NCI-H2107 treated with DMSO at 0.1 percent for 48 hours (cell line): ENCODE results near the gene MRPS26.
"Not testable (repeated sequence)": the region's sequence is repeated elsewhere in the genome, so short reads cannot be mapped to it uniquely, and the experiment has no call there.

ENCODE experiments used
- DNase-seq: peaks from one replicate; lab custom pipeline; 2025; ENCODE audit not compliant: unreplicated experiment; lab: John Stamatoyannopoulos, UW

The MRPS26 gene

DNA sequence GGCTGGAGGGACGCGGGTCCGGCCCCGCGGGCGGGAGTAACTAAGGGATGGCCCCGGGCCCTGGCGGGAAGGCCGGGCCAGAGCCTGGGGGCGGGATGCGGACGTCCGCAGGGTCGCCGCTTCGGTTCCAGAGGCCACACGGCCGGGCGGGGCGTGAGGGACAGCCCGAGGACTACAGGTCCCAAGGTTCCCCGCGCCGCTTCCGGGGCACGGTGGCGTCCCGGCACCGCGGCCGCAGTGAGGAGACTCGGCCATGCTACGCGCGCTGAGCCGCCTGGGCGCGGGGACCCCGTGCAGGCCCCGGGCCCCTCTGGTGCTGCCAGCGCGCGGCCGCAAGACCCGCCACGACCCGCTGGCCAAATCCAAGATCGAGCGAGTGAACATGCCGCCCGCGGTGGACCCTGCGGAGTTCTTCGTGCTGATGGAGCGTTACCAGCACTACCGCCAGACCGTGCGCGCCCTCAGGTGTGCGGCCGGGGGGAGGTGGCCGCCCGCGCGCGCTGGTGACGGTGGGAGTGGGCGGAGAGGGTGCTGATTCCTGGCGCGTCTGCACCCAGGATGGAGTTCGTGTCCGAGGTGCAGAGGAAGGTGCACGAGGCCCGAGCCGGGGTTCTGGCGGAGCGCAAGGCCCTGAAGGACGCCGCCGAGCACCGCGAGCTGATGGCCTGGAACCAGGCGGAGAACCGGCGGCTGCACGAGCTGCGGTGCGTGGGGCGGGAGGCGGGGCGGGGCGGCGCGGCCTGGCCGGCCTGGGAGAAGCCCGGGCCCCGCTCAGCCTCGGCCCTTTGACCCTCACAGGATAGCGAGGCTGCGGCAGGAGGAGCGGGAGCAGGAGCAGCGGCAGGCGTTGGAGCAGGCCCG is at the start of gene MRPS26:
MRPS26 (plus strand) TSS at position 237 of the 861 bp plus-strand sequence; CDS start at position 254, 17 bp downstream.
- DNase-seq, result no peak

DNA sequence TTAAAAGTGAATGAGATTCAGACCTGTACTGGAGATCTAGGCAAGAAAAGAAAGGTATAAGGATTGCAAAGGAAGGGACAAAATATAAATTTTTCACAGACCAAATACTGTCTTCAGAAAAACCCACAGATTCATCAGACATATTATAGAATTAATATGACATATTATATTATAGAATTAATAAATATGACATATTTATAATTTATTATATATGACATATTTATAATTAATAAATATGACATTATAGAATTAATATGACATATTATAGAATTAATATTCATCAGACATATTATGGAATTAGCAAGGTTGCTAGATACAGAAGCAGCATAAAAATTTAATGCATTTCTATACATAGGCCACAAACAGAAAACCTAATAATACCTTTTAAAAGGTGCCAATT is 47.1 kb upstream of the MRPS26 start:
- no peak for DNase-seq

DNA sequence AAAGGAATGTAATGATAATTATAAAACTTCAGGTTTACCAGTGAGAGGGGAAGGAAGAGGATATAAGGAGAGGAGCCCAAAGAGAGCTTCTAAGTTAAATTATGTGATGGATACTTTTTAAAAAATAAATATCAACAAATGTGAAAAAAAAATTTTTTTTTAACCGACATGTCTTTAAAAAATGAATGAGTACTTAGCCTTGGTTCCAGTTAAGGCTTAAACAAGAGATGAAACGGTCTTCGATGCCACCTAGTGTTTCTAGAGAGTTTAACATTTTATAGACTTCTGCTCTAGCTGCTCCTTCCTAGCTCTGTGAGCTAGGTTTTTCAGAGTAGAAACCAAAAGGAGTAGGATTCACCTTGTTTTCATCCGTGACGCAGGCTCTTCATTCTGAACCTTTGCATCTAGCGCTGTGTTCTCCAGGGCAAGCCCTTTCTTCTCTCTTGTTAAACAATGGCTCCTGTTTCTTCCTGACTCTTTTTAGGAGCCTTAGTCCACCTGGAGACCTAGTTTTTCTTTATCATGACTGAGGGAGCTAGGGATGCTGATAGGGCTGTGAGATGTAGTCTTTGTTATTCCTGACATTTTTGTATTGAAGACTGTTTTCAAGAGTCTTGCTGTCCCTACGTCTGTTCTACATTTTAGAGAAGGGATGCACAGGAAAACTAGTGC is 44.9 kb upstream of the MRPS26 start:
- DNase-seq, result peak; percentile 35

DNA sequence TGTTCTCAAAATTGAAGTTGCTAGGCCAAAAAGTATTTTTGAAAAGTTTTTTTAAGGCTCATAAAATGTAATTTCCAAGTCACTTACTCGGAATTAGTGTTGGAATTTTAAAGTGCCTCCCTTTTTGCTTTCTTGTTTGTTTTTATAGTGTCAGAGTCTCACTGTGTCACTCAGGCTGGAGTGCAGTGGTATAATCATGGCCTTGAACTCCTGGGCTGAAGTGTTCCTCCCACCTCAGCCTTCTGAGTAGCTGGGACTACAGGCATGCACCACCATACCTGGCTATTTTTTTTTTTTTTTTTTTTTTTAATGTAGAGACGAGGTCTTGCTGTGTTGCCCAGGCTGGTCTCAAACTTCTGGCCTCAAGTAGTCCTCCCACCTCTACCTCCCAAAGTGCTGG is 42.4 kb upstream of the MRPS26 start:
- no peak for DNase-seq

DNA sequence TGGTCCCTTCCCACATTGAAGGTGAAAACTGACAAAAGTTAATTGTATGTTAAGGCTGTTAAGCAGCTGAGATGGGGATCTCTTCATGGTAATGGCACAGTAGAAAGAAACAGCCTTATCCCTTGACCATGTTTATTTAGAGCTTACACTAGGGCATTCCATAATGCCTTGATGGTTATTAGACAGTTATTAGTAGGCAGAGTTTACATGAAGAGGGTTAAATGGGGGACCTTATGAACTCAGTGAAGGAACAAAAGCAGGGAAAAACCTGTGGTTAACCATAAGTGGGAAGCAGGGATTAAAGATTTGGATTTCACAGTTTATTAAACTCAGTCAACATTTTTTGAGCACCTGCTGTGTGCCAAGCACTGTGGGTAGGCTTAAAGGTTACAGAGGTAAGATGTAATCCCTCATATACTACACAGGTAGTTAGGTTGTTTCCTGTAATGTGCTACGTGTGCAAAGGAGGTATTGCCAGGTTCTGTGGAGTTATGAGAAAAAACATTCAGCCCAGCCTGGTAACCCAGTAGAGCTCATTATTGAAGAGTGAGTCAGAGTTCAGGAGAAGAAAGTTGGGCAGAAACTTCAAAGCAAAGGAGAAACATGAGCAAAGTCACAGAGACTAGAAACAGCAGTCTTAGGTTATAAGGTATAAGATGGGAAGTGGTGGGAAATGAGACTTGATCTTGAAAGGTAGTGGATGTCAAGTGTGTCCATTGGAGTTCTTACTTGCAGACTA is 34.7 kb upstream of the MRPS26 start:
- peak; percentile 52 for DNase-seq

DNA sequence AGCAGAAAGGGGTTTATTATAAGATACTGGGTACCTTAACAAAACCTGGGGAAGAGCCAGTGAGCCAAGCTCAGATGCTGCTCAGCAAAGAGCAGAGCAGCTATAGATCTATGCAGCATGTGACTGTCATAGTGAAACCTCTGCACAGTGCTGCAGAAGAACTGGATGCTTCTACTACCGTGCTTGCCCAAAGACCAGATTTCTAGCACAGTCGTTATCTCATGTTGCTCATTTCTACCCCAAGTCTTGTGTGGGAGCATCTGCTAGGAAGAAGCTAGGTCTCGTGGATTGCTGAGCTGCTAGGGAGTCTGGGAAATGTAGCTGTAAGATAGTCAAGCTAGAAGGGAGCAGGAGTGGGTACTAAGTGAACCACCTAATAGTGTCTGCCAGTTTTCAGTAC is 34.1 kb upstream of the MRPS26 start:
- no peak for DNase-seq

DNA sequence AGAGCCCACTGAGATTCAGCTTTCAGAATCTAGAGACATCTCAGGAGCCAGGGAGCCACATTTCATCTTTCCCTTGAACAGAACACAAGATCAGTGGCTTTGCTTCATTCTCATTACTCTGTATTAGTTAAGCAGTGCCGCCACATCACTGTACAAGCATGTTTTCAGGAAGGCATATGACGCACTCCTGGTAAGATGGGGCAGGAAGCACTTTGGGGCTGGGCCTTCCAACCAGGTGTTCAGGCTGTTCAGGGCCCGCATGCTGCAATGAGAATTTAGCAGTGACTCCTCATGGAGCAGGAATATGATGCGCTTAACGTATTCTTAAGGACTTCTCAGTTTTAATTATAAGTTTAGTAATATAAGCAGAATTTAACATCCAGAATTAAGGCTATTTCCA is 32.1 kb upstream of the MRPS26 start:
- no peak for DNase-seq

DNA sequence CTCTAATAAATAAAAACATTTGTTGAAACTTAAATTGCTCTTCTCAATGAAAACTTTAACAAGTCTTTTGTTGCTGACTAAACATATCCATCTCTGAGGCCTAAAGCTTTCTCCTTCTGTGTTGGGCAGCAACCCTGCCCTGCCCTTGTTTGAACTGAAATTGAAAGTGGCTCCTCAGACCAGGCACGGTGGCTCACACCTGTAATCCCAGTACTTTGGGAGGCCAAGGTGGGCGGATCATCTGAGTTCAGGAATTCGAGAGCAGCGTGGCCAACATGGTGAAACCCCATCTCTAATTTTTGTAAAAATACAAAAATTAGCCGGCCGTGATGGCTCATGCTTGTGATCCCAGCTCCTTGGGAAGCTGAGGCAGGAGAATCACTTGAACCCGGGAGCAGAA is 31.7 kb upstream of the MRPS26 start:
- DNase-seq, result no peak

DNA sequence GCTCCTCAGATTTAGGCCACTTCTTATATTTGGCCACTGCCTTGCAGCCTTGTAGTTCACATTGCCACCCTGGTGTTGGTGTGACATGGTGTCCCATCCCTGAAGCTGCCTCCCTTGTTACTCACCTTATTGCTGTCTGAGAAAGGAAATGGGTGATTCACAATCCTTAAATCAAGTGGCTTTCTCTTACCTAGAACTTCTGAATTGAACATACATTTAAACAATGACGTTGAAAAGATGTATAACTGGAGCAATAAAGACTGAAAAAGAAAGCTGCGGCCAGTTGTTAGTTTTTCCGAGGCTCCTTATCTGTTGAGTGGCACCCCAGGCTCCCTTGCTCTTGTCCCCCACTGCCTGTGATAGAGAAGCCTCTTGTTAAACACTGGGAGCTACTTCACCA is 31.2 kb upstream of the MRPS26 start:
- DNase-seq, result no peak

DNA sequence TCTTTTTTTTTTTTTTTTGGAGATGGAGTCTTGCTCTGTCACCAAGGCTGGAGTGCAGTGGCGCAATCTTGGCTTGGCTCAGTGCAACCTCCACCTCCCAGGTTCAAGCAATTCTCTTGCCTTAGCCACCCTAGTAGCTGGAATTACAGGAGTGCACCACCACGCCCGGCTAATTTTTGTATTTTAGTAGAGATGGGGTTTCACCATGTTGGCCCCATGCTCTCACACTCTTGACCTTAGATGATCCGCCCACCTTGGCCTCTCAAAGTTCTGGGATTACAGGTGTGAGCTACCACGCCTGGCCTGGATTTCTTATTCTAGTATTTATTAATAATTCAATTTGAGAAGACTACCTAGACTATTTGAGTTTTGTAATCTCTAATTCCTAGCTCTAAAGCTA is 30.6 kb upstream of the MRPS26 start:
- DNase-seq, result not testable (repeated sequence)

DNA sequence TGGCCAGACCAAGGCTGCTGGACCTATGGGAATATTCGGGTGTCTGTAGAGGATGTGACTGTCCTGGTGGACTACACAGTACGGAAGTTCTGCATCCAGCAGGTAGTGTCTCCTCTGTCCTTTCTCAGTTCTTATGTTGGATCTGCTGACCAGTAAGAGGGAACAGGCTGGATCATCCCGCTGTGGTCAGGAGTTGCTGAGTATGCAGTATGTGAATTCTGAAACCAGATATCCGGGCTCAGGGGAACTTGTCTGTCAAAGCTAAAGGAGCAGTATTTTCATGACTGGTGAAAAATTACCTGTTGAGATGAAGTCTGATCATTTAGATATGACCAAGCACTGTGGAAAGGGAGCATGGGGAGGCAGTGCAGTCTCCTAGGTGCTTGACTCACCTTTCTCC is 24.5 kb upstream of the MRPS26 start:
- no peak for DNase-seq

DNA sequence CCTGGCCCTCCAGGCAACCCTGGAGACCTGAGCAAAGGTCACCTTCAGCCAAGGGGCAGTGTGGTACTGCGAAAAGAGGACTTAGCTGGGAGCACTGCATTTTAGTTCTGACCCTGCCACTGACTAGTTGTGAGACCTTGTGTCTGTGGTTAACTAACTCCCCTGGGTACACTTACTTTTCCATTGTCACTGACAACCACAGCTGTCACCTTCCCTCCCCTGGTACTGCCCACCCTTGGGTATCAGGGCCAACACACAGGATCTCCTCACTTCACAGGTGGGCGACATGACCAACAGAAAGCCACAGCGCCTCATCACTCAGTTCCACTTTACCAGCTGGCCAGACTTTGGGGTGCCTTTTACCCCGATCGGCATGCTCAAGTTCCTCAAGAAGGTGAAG is 24.1 kb upstream of the MRPS26 start:
- no peak for DNase-seq

DNA sequence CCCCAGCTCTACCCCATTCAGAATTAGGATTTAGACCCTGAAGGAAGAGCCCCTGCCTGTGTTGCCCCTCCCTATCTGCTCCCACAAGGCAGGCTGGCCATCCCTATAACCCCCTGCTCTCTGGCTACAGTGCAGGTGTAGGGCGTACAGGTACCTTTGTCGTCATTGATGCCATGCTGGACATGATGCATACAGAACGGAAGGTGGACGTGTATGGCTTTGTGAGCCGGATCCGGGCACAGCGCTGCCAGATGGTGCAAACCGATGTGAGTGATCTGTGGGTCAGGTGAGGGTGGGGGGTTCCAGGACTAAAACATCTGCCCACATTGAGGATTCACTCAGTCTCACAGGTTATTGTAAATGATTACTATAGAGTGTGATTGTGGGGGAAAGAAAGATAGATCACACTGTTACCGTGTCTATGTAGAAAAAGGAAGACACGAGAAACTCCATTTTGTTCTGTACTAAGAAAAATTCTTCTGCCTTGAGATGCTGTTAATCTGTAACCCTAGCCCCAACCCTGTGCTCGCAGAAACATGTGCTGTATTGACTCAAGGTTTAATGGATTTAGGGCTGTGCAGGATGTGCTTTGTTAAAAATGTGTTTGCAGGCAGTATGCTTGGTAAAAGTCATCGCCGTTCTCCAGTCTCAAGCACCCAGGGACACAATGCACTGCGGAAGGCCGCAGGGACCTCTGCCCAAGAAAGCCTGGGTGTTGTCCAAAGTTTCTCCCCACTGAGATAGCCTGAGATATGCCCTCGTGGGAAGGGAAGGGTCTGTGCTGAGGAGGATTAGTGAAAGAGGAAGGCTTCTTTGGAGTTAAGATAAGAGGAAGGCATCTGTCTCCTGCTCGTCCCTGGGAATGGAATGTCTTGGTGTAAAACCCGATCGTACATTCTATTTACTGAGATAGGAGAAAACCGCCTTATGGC is 23.0 kb upstream of the MRPS26 start:
- not testable (repeated sequence) for DNase-seq

DNA sequence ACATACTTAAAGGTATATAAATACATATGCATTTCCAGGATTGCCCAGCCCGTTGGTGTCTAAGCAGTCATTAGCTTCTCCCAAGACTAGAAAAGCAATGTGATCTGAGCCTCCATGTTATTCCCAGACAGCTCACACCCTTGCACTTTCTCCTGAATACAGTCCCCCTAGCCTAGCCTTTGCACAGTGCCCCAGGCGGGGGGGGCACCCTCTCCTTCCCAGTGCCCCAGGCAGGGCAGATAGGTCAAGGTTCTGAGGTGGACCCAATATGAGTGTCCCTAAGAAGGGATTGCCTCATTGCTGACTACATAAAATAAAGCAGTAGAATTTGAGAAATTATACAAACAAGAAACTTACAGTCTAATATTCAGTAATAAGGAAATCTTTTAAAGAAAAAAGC is 17.9 kb upstream of the MRPS26 start:
- no peak for DNase-seq

DNA sequence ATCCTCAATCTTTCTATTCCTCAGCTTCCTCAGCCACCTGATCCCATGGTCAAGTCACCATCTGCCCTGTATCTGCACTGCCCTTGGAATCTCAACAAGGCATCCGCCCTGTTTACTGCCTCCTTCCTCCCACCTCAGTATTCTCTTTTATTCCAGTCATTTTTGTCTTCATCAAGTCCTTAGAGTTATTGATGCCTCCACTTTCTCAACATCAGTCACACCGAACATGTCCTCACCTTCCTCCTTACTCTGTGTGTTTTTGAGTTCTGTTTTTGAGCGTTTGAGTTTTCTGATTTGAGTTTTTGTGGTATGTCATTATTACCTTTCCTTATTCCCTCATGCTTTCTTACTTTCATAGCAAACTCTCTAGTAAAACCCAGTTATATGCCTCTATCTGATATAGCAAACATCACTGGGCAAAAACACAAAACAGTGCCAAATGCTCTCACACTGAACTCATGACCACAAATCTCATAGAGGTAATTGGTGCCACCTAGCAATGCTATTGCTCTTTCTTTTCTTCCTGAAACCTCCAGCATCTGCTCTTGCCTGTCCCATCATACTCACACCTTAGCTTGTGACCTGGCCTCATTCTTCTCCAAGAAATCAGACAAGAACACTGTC is 14.2 kb upstream of the MRPS26 start:
- DNase-seq, result no peak

DNA sequence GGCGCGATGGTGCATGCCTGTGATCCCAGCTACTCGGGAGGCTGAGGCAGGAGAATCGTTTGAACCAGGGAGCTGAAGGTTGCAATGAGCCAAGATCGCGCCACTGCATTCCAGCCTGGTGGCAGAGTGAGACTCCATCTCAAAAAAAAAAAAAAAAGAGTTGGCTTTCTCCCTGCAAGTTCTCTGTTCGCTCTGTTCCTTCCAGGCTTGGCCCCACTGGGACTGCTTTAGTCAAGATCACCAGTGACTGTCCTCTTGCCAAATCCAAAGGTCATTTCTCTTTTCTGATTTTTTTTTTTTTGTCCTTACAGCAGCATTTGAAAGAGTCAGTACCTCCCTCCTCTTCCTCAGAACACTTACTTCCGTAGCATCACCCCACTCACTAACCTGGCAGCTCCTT is 13.2 kb upstream of the MRPS26 start:
- no peak for DNase-seq

DNA sequence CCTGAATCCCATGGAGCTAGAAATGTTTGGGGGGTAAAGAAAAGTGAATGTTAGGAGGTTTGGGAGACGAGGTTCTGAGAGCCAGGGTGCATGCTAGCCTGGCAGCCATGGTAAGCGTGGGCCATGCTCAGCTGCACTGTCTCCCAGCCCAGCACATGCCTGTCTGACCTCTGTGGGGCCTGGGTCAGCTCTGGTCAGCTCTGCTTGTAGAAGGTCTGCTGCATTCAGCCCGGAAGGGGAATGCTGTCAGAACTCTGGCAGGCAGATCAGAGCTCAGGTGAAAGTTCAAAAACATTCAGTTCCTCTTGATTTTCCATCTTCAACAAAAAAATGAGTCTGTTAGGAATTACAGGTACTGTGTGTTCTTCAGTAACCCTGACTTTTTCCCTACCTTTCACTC is 8.2 kb upstream of the MRPS26 start:
- no peak for DNase-seq

DNA sequence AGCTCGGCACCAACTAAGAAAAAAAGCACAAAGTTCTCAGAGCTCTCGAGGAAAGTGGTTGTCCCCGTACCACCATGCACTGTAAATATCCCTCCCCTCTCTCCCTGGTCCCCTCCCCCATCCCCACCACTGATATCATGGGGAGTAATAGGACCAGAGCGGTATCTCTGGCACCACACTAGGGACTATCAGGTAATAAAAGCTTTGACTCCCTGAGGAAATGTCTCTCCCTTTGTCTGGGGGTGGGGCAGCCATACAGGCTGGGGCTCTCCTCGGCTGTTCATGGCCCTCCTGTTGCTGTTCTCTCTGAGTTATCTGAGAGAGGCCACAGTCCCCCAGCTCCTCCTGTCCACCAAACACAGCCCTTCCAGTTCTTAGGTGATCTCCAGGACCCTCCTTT is 7.4 kb upstream of the MRPS26 start:
- no peak for DNase-seq

DNA sequence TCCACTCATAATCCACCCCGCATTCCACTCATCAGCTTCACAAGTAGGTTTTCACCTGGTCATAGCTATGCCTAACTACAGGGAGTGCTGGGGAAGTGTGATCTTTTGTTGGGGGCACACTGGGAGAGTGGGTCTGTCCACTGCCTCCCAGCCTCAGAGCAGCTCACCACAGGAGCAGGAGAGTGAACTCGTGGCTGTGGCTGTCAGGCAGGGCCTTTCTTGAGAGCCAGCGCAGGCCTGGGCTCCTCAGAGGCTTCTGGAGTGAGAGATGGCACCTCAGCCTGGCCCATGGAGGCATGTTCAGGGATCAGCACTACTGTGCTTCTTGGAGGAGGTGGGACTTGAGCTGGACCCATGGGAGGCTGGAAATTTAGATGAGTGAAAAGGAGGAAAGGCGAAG is 6.4 kb upstream of the MRPS26 start:
- no peak for DNase-seq

DNA sequence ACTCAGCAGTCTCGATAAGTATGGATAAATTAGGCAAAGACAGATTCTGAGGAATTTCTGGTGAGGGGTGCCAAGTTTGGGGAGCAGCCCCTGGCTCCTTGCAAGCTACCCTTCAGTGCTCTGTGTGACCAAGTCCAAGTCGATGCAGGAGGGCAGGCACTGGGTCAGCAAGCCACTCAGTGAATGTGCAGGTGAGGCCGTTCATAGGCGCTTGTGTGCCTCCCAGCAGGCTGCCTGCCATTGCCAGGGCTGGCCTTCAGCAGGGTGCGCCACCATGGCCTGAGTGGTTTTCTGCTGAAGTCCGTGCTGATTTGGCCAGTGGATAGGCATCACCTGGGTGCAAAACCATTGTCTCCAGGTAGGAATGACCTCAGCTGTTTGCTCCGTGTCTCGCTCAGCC is 5.8 kb upstream of the MRPS26 start:
- no peak for DNase-seq
